Liver (tissue), 9 donors: ENCODE measurements around the gene SLC24A3. TPM values are rescaled to one million over a fixed set of nuclear protein-coding genes. Genes with fewer than 3 reads are reported as not detected.
A peak's percentile ranks its signal among the peaks of the same experiment; 100 is the strongest.

ENCODE experiments used
- DNase-seq: peaks from one replicate; pipeline ENCODE4 v3.0.0-alpha.2; 2017; ENCODE audit warnings: low spot score
- H3K27ac ChIP-seq, 2 donors: one replicate each; pipeline ENCODE4 v1.7.0; 2013; ENCODE audit warnings: inconsistent platforms in 2 of 2, low read length in 2 of 2, control low read depth in 1 of 2, low read depth in 1 of 2, mild to moderate bottlenecking in 1 of 2
- H3K27me3 ChIP-seq, 4 donors: one replicate each; pipeline versions ENCODE4 v1.6.1 to v1.7.0; 2013; ENCODE audit warnings: low read length in 3 of 4, inconsistent platforms in 1 of 4, mild to moderate bottlenecking in 1 of 4, moderate library complexity in 1 of 4; ENCODE audit not compliant: control insufficient read depth in 4 of 4, insufficient read depth in 4 of 4
- H3K36me3 ChIP-seq, 4 donors: one replicate each; pipeline versions ENCODE4 v1.6.1 to v1.7.0; 2013; ENCODE audit warnings: low read length in 3 of 4, mild to moderate bottlenecking in 3 of 4, low read depth in 1 of 4, moderate library complexity in 1 of 4; ENCODE audit not compliant: control insufficient read depth in 4 of 4, insufficient read depth in 3 of 4
- H3K4me1 ChIP-seq, 4 donors: one replicate each; pipeline versions ENCODE4 v1.6.1 to v1.7.0; 2013; ENCODE audit warnings: low read length in 3 of 4, mild to moderate bottlenecking in 3 of 4, moderate library complexity in 1 of 4; ENCODE audit not compliant: control insufficient read depth in 4 of 4, insufficient read depth in 4 of 4
- H3K4me3 ChIP-seq, 3 donors: one replicate each; pipeline versions ENCODE4 v1.6.1 to v1.7.0; 2013; ENCODE audit warnings: low read length in 3 of 3, control low read depth in 1 of 3, low read depth in 1 of 3, mild to moderate bottlenecking in 1 of 3
- H3K9ac ChIP-seq, 2 donors: one replicate each; pipeline ENCODE4 v1.7.0; 2013; ENCODE audit warnings: low read length in 2 of 2, mild to moderate bottlenecking in 2 of 2, moderate library complexity in 2 of 2, control low read depth in 1 of 2, low read depth in 1 of 2
- H3K9me3 ChIP-seq, 4 donors: one replicate each; pipeline versions ENCODE4 v1.6.1 to v1.7.0; 2013; ENCODE audit warnings: low read length in 3 of 4; ENCODE audit not compliant: control insufficient read depth in 4 of 4
- CTCF ChIP-seq: fragments of 150-350 bp; IDR thresholded peaks from 2 replicates; pipeline ENCODE4 v1.5.1; 2017; ENCODE audit warnings: improper control_type of control experiment, low read depth, low read length; ENCODE audit not compliant: missing input control
- EGR1 ChIP-seq, 2 donors: IDR thresholded peaks; 2 replicates each; pipeline ENCODE4 v1.6.1; 2016 to 2018; ENCODE audit warnings: antibody characterized with exemption in 2 of 2, low read depth in 2 of 2
- FOXA2 ChIP-seq: IDR thresholded peaks from 2 replicates; pipeline ENCODE4 v1.6.1; 2016; ENCODE audit warnings: antibody characterized with exemption
- GABPA ChIP-seq, 2 donors: IDR thresholded peaks in 1 of 2; conservative IDR thresholded peaks in 1 of 2; 2 replicates each; pipeline ENCODE4 v1.6.1; 2016; ENCODE audit warnings: antibody characterized with exemption in 2 of 2, mild to moderate bottlenecking in 1 of 2, moderate library complexity in 1 of 2
- HNF4A ChIP-seq, 2 donors: conservative IDR thresholded peaks; 2 replicates each; pipeline ENCODE4 v1.6.1; 2016; ENCODE audit warnings: antibody characterized with exemption in 2 of 2, mild to moderate bottlenecking in 2 of 2
- HNF4G ChIP-seq: IDR thresholded peaks from 2 replicates; pipeline ENCODE4 v1.6.1; 2016; ENCODE audit warnings: antibody characterized with exemption
- MAX ChIP-seq: IDR thresholded peaks from 2 replicates; pipeline ENCODE4 v1.6.1; 2016; ENCODE audit warnings: antibody characterized with exemption
- RAD21 ChIP-seq, 2 donors: IDR thresholded peaks; 2 replicates each; pipeline ENCODE4 v1.6.1; 2016; ENCODE audit warnings: antibody characterized with exemption in 2 of 2, mild to moderate bottlenecking in 2 of 2
- REST ChIP-seq: IDR thresholded peaks from 2 replicates; pipeline ENCODE4 v1.6.1; 2016; ENCODE audit warnings: antibody characterized with exemption, mild to moderate bottlenecking
- RXRA ChIP-seq, 2 donors: IDR thresholded peaks; 2 replicates each; pipeline ENCODE4 v1.6.1; 2017 to 2018; ENCODE audit warnings: antibody characterized with exemption in 2 of 2, mild to moderate bottlenecking in 1 of 2
- SP1 ChIP-seq: IDR thresholded peaks from 2 replicates; pipeline ENCODE4 v1.6.1; 2018; ENCODE audit warnings: antibody characterized with exemption, mild to moderate bottlenecking
- TAF1 ChIP-seq: conservative IDR thresholded peaks from 2 replicates; pipeline ENCODE4 v1.6.1; 2016; ENCODE audit warnings: antibody characterized with exemption, mild to moderate bottlenecking
- YY1 ChIP-seq: IDR thresholded peaks from 2 replicates; pipeline ENCODE4 v1.6.1; 2016; ENCODE audit warnings: antibody characterized with exemption, mild to moderate bottlenecking
- ZBTB33 ChIP-seq: IDR thresholded peaks from 2 replicates; pipeline ENCODE4 v1.6.1; 2016; ENCODE audit warnings: antibody characterized with exemption
- WGBS: extraction: QIAGEN DNeasy Blood & Tissue Kit; methylation state at CpG from one replicate; pipeline ENCODE4 v1.1.7; 2013; 5-methylcytosine and 5-hydroxymethylcytosine counted together
- polyA plus RNA-seq, 2 donors: library from polyadenylated mRNA; stranded (reverse) in 1 of 2; unstranded in 1 of 2; fragments of 200-250 nt in 1 of 2; fragments of >200 nt in 1 of 2; fragmentation: Nextera tagmentation in 1 of 2; extraction: Ambion mirVana in 1 of 2; gene quantifications; one replicate each; pipeline versions ENCODE4 v1.2.1 to v1.2.3, GENCODE V29; 2013 to 2015
- total RNA-seq, 2 donors: library from RNA; depleted of rRNA; stranded (reverse); fragments of >200 nt; gene quantifications; one replicate each; pipeline ENCODE4 v1.2.3, GENCODE V29; 2014
- donor health status: healthy.
- donor health status: healthy.
- donor health status: healthy.
- donor health status: healthy.
- donor health status: healthy.

SLC24A3 gene
- total and polyA plus RNA-seq, 4 donors, result 0.28 to 1.8 (median 0.46) TPM

GRCh38 chr20:19354950-19355349, 142.5 kb downstream of the SLC24A3 start (continued):
- no peak for TF ChIP-seq MAX
- TF ChIP-seq YY1, result no peak
- TF ChIP-seq HNF4A (conservative IDR thresholded peaks at IDR 0.05), result no peak
- no peak for TF ChIP-seq CTCF
- TF ChIP-seq HNF4G, result no peak
- no peak for TF ChIP-seq ZBTB33

- WGBS, result 79% methylated on average over 3 of the region's 3 CpGs
- TF ChIP-seq CTCF, result no peak
- TF ChIP-seq TAF1, result no peak
- TF ChIP-seq HNF4G, result no peak
- TF ChIP-seq YY1, result no peak
- TF ChIP-seq GABPA (IDR thresholded peaks at IDR 0.05 in 1 of 2, conservative IDR thresholded peaks at IDR 0.05 in 1 of 2), result no peak
- no peak for TF ChIP-seq FOXA2
- TF ChIP-seq REST, result peak; percentile 17
- TF ChIP-seq RXRA (IDR thresholded peaks at IDR 0.05), result peak in 1 of 2 donors; percentile 24
- peak; percentile 42 to 48 for TF ChIP-seq RAD21 (IDR thresholded peaks at IDR 0.05)
- no peak for TF ChIP-seq SP1
- no peak for TF ChIP-seq EGR1 (IDR thresholded peaks at IDR 0.05; ENCODE audit: low read depth in 2 of 2)
- H3K9me3 ChIP-seq, result no peaks in the 10 kb centered on the region
- no peak overlapping the region for H3K4me3 ChIP-seq
- H3K4me1 ChIP-seq, result no peaks in the 10 kb centered on the region
- H3K36me3 ChIP-seq, result no peaks in the 10 kb centered on the region
- H3K9ac ChIP-seq, result no peak overlapping the region
- H3K27ac ChIP-seq, result no peak overlapping the region
- peaks cover 0 to 2% (median 0%) of the 10 kb centered on the region in 4 donors for H3K27me3 ChIP-seq
- no peak for DNase-seq
Observed at GRCh38 chr20:19361790-19362189, 149.3 kb downstream of the SLC24A3 start.
